ENCODE measurements around the gene UGT1A3. TPM values are rescaled to one million over a fixed set of nuclear protein-coding genes. Genes with fewer than 3 reads are reported as not detected.

UGT1A3 gene
- total RNA-seq, 4 donors from 2014 or later = 0.30 to 1.1 (median 0.54) TPM; not detected in 1

- intact Hi-C loops (cut with DNase I; ENCODE audit: low total_unique reads) = no loop called here
- H3K4me3 ChIP-seq (ENCODE audit: low read depth, poor library complexity, severe bottlenecking) = no peak overlapping the region
- no peak for DNase-seq (ENCODE audit: low spot score in 2 of 2)
- no peak for TF ChIP-seq POLR2A (IDR thresholded peaks at IDR 0.05)
- TF ChIP-seq, protein P1, sequence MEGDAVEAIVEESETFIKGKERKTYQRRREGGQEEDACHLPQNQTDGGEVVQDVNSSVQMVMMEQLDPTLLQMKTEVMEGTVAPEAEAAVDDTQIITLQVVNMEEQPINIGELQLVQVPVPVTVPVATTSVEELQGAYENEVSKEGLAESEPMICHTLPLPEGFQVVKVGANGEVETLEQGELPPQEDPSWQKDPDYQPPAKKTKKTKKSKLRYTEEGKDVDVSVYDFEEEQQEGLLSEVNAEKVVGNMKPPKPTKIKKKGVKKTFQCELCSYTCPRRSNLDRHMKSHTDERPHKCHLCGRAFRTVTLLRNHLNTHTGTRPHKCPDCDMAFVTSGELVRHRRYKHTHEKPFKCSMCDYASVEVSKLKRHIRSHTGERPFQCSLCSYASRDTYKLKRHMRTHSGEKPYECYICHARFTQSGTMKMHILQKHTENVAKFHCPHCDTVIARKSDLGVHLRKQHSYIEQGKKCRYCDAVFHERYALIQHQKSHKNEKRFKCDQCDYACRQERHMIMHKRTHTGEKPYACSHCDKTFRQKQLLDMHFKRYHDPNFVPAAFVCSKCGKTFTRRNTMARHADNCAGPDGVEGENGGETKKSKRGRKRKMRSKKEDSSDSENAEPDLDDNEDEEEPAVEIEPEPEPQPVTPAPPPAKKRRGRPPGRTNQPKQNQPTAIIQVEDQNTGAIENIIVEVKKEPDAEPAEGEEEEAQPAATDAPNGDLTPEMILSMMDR (IDR thresholded peaks at IDR 0.05) = no peak
- 75 to 80% methylated on average over 12 of the region's 12 CpGs for WGBS, 2 donors
Observed at GRCh38 chr2:233807215-233807865, 78.5 kb downstream of the UGT1A3 start.

DNA sequence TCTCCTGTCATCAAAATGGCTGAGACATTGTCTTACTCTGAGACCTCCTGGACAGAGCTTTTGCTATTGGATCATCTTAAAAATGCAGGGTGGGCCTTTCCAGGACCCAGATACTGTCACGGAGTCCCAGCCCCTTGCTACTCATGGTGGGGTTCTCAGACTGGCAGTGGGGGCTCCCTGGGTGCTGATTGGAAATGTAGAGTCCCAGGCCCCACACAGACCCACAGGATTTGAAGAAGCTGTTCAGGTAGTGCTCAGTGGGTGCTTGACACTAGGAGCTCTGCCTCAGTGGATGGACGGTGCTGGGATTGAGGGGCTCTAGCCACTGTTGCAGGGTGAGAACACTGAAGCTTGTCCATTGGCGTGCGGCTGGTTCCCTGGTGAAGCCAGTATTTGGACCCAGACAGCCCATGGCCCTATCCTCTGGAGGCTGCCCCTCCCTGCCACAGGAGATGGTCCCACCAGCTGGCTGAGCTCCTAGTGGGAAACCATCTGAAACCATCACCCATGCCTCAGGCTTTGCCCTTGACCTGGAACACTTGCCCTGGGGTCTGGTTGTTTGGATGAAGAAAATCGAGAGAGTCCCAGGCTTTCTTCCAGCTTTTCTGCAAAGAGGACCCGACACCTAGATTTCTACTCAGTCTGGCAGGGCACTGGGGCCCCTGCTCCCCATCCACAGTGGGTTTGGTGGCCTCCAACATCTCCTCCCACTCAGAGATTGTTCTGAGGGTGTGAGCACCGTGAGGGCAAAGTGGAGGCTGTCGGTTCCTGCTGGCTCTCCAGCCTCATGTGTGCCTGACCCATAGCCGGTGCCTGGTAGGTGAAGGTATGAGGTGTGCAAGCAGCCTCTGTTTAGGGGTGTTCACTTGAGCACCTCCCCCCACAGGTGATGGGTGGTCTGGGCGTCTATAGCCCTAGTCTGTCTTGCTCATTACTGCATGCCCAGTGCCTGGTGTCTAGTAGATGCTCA lies 79.4 kb downstream of the UGT1A3 start:
- WGBS, 2 donors = 76 to 79% methylated on average over 10 of the region's 10 CpGs
- DNase-seq (ENCODE audit: low spot score in 2 of 2) = peak in 1 of 2 donors; percentile 80
- no peak overlapping the region for H3K4me3 ChIP-seq (ENCODE audit: low read depth, poor library complexity, severe bottlenecking)
- TF ChIP-seq, protein P1 (IDR thresholded peaks at IDR 0.05) = no peak
- no peak for TF ChIP-seq POLR2A (IDR thresholded peaks at IDR 0.05)
- intact Hi-C loops (cut with DNase I; ENCODE audit: low total_unique reads) = no loop called here

DNA sequence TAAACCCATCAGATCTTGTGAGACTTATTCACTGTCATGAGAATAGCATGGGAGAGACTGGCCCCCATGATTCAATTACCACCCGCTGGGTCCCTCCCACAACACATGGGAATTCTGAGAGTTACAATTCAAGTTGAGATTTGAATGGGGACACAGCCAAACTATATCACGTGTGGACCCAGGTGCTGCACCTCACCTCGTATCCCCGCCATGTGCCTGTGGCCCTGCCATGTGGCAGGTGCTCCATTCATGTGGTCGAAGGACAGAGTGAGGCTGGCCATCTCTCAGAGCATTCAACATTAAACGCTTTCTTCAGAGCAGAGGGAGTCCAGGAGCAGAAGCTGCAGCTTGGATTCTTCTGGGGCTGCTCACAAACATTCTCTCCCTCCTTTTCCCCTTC lies 81.5 kb downstream of the UGT1A3 start:
- no peak for DNase-seq (ENCODE audit: low spot score in 2 of 2)
- intact Hi-C loops (cut with DNase I; ENCODE audit: low total_unique reads) = no loop called here
- H3K4me3 ChIP-seq (ENCODE audit: low read depth, poor library complexity, severe bottlenecking) = no peak overlapping the region
- TF ChIP-seq, protein P1 (IDR thresholded peaks at IDR 0.05) = no peak
- no peak for TF ChIP-seq POLR2A (IDR thresholded peaks at IDR 0.05)
- 75 to 87% methylated on average over 6 of the region's 6 CpGs for WGBS, 2 donors

DNA sequence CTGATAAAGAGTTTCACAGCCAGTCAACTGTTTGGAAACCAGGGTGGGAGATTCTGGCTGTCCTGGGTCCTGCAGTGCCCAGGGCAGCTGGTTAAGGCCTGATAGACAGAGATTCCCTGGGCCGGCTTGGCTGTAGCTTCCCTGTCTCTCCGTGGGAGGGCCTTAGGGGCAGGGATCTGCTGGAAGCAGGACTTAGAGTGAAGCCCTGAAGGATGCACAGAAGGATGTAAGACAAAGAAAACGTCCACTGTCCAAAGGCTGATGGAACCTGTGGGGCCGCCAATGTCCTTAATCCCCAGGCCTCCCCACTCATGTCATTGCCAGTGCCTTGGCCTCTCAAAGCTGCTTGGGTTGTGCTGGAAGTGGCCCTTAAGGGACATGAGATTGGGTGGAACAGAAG lies 82.2 kb downstream of the UGT1A3 start:
- DNase-seq (ENCODE audit: low spot score in 2 of 2) = no peak
- intact Hi-C loops (cut with DNase I; ENCODE audit: low total_unique reads) = no loop called here
- WGBS, 2 donors = 83% methylated on average over 4 of the region's 4 CpGs
- TF ChIP-seq, protein P1 (IDR thresholded peaks at IDR 0.05) = no peak
- no peak for TF ChIP-seq POLR2A (IDR thresholded peaks at IDR 0.05)
- H3K4me3 ChIP-seq (ENCODE audit: low read depth, poor library complexity, severe bottlenecking) = no peak overlapping the region

DNA sequence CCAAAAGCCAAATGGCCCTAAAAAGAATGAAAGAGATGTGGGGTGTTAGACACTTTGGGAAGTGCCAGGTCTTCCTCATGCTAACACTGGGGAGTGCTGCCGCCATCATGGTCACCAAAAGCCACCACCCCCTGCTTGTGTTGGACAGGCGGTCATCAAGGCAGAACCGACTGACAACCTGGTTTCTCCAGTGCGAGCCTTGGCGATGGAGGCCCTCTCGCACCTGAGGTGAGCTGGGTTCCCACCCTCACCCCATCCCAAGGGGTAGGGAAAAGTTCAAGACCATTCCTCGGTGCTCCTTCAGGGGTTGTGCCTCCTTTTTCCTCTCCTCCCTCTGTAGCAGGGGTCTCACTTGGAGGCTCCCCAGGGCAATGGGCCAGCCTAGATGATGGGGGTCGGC lies 82.9 kb downstream of the UGT1A3 start:
- peak in 1 of 2 donors; percentile 31 for DNase-seq (ENCODE audit: low spot score in 2 of 2)
- no peak overlapping the region for H3K4me3 ChIP-seq (ENCODE audit: low read depth, poor library complexity, severe bottlenecking)
- 90 to 92% methylated on average over 8 of the region's 8 CpGs for WGBS, 2 donors
- intact Hi-C loops (cut with DNase I; ENCODE audit: low total_unique reads) = no loop called here
- TF ChIP-seq, protein P1 (IDR thresholded peaks at IDR 0.05) = no peak
- no peak for TF ChIP-seq POLR2A (IDR thresholded peaks at IDR 0.05)

All from lower leg skin (tissue), 4 donors.